ENCODE measurements around the gene SRGAP3. TPM values are rescaled to one million over a fixed set of nuclear protein-coding genes. Genes with fewer than 3 reads are reported as not detected.

Gene SRGAP3
- total RNA-seq, 2 experiments from 2014 or later, result 2.8 to 3.2 TPM

DNA sequence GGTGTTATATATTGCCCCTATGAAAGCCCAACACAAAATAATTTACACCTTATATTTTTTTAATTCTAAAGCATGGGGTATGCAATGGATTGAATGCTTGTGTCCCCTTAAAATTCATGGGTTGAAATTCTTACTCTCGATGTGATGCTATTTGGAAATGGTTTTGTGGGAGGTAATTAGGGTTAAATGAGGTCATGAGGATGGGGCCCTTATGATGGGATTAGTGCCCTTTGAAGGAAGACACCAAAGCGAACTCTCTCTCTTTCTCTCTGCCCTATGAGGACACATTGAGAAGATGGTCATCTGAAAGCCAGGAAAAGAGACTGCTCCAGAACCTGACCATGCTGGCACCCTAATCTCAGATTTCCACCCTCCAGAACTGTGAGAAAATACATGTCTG, 7.6 kb upstream of the SRGAP3 start:
- CTCF ChIA-PET, result no interaction called here
- no peaks in the 10 kb centered on the region for H3K36me3 Mint-ChIP-seq (ENCODE audit: low read depth)
- H3K4me1 Mint-ChIP-seq (ENCODE audit: low read depth), result no peaks in the 10 kb centered on the region
- no peaks in the 10 kb centered on the region for H3K4me1 ChIP-seq (ENCODE audit: insufficient read depth, low read length)
- POLR2A ChIA-PET, result no interaction called here
- no peak for TF ChIP-seq CTCF (IDR thresholded peaks at IDR 0.05)
- H3K4me3 ChIP-seq (ENCODE audit: low read length), result no peak overlapping the region
- no peak overlapping the region for H3K27ac Mint-ChIP-seq
- H3K27ac ChIP-seq (ENCODE audit: low read depth in 1 of 2, low read length in 2 of 2), result no peak overlapping the region
- no peak for ATAC-seq (ENCODE audit: poor library complexity)
- intact Hi-C loops (cut with DNase I, micrococcal nuclease), result no loop called here
- H3K27me3 ChIP-seq (ENCODE audit: control insufficient read depth in 1 of 2, insufficient read depth in 2 of 2, low read length in 2 of 2), result no peaks in the 10 kb centered on the region
- DNase-seq, result no peak
- H3K27me3 Mint-ChIP-seq, result peaks cover 9% of the 10 kb centered on the region
- H3K36me3 ChIP-seq (ENCODE audit: insufficient read depth, low read length), result no peaks in the 10 kb centered on the region
- H3K4me3 Mint-ChIP-seq, result no peak overlapping the region
- H3K9me3 ChIP-seq (ENCODE audit: control insufficient read depth in 1 of 2, insufficient read depth in 1 of 2, low read length in 2 of 2), result peaks cover 0 to 4% of the 10 kb centered on the region in 2 experiments
- no peaks in the 10 kb centered on the region for H3K9me3 Mint-ChIP-seq

DNA sequence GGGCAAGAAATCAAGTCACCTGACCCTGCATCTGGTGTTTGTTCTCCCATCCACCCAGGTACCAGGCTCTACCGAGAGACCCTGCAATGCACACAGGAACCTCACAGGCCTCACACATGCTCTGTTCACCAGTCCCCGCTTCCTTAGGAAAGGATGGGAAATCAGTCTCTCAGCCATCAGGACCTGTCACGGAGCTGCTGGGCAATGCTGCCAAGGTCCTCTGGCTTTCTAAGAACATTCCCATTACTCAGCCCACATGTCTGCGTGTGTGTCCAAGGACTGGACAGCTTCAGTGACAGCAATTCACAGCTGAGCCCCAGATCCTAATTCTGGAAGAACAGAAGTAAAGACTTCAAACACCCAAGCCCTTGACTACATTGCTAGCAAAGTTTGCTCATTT, 6.5 kb upstream of the SRGAP3 start:
- no peak overlapping the region for H3K27ac Mint-ChIP-seq
- Histone ChIP-seq H3K4me1 (ENCODE audit: insufficient read depth, low read length) (no peaks in the 10 kb centered on the region), H3K27ac (ENCODE audit: low read depth in 1 of 2, low read length in 2 of 2) (no peak overlapping the region), H3K27me3 (ENCODE audit: control insufficient read depth in 1 of 2, insufficient read depth in 2 of 2, low read length in 2 of 2) (no peaks in the 10 kb centered on the region), H3K9me3 (ENCODE audit: control insufficient read depth in 1 of 2, insufficient read depth in 1 of 2, low read length in 2 of 2) (peaks cover 0 to 4% of the 10 kb centered on the region in 2 experiments), H3K36me3 (ENCODE audit: insufficient read depth, low read length) (no peaks in the 10 kb centered on the region), H3K4me3 (ENCODE audit: low read length) (no peak overlapping the region)
- DNase-seq (no peak), ATAC-seq (ENCODE audit: poor library complexity) (no peak)
- H3K4me3 Mint-ChIP-seq, result no peak overlapping the region
- intact Hi-C loops (cut with DNase I, micrococcal nuclease), result no loop called here
- no peak for TF ChIP-seq CTCF (IDR thresholded peaks at IDR 0.05)
- ChIA-PET POLR2A (no interaction called here), CTCF (no interaction called here)
- H3K4me1 Mint-ChIP-seq (ENCODE audit: low read depth), result no peaks in the 10 kb centered on the region
- H3K27me3 Mint-ChIP-seq, result peaks cover 10% of the 10 kb centered on the region
- no peaks in the 10 kb centered on the region for H3K9me3 Mint-ChIP-seq
- H3K36me3 Mint-ChIP-seq (ENCODE audit: low read depth), result no peaks in the 10 kb centered on the region

DNA sequence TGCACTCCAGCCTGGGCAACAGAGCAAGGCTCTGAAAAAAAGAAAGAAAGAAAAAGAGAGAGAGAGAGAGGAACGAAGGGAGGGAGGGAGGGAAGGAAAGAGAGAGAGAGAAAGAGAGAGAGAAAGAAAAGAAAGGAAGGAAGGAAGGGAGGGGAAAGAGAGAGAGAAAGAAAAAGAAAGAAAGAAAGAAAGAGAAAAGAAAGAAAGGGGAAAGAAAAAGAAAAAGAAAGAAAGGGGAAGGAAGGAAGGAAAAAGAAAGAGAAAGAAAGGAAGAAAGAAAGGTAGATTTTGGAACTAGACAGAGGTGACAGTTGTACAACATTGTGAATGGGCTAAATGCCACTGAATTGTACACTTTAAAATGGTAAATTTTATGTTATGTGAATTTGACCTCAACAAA, 5.3 kb upstream of the SRGAP3 start:
- POLR2A ChIA-PET, result no interaction called here

More for the DNA sequence above, 5.3 kb upstream of the SRGAP3 start:
- Histone ChIP-seq H3K36me3 (ENCODE audit: insufficient read depth, low read length) (no peaks in the 10 kb centered on the region), H3K4me3 (ENCODE audit: low read length) (no peak overlapping the region), H3K27ac (ENCODE audit: low read depth in 1 of 2, low read length in 2 of 2) (no peak overlapping the region), H3K27me3 (ENCODE audit: control insufficient read depth in 1 of 2, insufficient read depth in 2 of 2, low read length in 2 of 2) (no peaks in the 10 kb centered on the region), H3K9me3 (ENCODE audit: control insufficient read depth in 1 of 2, insufficient read depth in 1 of 2, low read length in 2 of 2) (peaks cover 0 to 4% of the 10 kb centered on the region in 2 experiments), H3K4me1 (ENCODE audit: insufficient read depth, low read length) (peaks cover 7% of the 10 kb centered on the region)
- intact Hi-C loops (cut with DNase I, micrococcal nuclease), result no loop called here
- no peak overlapping the region for H3K27ac Mint-ChIP-seq
- no peak for TF ChIP-seq CTCF (IDR thresholded peaks at IDR 0.05)
- CTCF ChIA-PET, result no interaction called here
- ATAC-seq (ENCODE audit: poor library complexity) (no peak), DNase-seq (no peak)
- no peaks in the 10 kb centered on the region for H3K9me3 Mint-ChIP-seq
- H3K27me3 Mint-ChIP-seq, result peaks cover 12% of the 10 kb centered on the region
- no peak overlapping the region for H3K4me3 Mint-ChIP-seq
- H3K4me1 Mint-ChIP-seq (ENCODE audit: low read depth), result peaks cover 7% of the 10 kb centered on the region
- no peaks in the 10 kb centered on the region for H3K36me3 Mint-ChIP-seq (ENCODE audit: low read depth)
